Anterior cingulate cortex (tissue), 58 donors: Measurements from ENCODE around the gene NBPF4.
"Not testable (repeated sequence)": the region's sequence is repeated elsewhere in the genome, so short reads cannot be mapped to it uniquely, and the experiment has no call there.

Experiments used
- DNase-seq, 58 donors: peaks; one replicate each; lab custom pipeline; 2025; lab: John Stamatoyannopoulos, UW

Gene NBPF4

GRCh38 chr1:108214641-108215465 lies 29.0 kb downstream of the NBPF4 start:
- DNase-seq, result peak in 1 of 58 donors; percentile 10

GRCh38 chr1:108211014-108211413 lies 32.9 kb downstream of the NBPF4 start:
- DNase-seq, result no peak

DNA sequence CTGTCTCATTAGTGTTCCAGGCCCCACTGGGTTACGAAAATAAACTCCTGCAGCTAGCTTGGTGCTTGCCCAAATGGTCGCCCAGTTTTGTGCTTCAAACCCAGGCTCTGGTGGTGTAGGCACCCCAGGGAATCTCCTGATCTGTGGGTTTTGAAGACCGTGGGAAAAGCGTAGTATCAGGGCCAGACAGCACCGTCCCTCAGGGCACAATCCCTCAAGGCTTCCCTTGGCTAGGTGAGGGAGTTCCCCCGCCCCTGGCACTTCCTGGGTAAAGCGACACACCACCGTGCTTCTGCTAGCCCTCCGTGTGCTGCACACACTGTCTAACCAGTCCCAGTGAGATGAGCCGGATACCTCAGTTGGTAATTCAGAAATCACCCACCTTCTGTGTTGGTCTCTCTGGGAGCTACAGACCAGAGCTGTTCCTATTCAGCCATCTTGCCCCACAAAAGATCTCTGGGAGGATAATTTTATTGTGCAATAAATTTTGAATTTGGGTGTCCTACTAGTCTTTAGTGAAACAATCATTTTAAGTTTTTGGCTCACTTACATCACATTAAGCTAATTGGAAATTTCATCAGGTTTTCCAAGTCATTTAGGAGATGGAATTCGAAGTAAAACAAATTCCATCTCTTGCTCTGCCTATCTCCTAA lies 34.3 kb downstream of the NBPF4 start:
- no peak for DNase-seq

GRCh38 chr1:108208724-108209446 lies 35.0 kb downstream of the NBPF4 start:
- no peak for DNase-seq

GRCh38 chr1:108203582-108203981 lies 40.3 kb downstream of the NBPF4 start:
- not testable (repeated sequence) for DNase-seq

GRCh38 chr1:108201687-108202086 lies 42.2 kb downstream of the NBPF4 start:
- no peak for DNase-seq

GRCh38 chr1:108200687-108201051 lies 43.2 kb downstream of the NBPF4 start:
- peak in 35 of 58 donors; percentile 5 to 75 (median 37) for DNase-seq

DNA sequence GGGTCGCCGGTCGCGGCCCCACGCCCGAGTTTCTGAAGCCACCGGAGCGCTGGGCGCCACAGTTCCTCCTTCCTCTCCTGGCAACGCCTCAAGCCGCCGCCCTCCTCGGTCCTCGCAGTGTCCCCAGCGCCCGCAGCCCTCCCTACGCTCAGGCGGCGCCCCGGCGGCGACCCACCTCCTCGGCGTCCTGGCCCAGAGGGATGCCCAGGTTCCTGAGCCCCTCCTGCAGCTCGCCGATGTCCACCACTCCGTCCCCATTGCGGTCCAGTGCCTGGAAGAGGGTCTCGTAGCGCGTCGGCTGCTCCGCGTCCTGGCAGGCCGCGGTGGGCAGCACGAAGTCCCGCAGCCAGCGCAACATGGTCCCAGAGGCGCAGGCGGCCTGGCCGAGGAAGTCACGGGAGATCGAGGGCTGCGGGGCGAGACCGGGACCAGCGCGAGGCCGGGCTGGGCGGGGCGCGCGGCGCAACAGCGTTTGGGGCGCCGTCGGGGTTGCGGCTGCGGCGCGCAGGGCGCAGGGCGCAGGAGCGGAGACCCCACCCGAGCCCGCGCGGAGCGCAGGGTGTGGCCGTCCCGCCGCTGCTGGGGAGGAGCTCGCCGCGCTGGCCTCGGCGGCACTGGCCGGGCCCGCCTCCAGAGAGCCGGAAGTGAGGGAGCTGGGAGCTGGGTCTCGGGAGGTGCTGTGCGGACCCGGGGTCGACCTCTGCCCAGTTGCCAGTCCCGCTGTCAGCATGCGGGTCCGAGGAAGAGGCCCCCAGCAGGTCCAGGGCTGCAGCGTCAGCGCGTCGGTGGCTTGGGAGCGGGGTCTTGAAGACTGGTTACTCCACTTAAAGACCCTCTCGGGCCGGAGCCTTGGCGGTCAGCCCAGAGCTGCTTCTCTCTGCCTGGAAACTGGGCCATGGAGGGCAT lies 43.8 kb downstream of the NBPF4 start, which contains the start of gene SLC25A24:
Gene SLC25A24, minus strand, starts transcription at position 563 of the 906 bp plus-strand sequence. Its CDS starts 205 bp downstream, at position 358.
- peak in 55 of 58 donors; percentile 3 to 81 (median 51) for DNase-seq

- DNase-seq, result no peak
Observed at GRCh38 chr1:108199201-108199691, 44.6 kb downstream of the NBPF4 start.

DNA sequence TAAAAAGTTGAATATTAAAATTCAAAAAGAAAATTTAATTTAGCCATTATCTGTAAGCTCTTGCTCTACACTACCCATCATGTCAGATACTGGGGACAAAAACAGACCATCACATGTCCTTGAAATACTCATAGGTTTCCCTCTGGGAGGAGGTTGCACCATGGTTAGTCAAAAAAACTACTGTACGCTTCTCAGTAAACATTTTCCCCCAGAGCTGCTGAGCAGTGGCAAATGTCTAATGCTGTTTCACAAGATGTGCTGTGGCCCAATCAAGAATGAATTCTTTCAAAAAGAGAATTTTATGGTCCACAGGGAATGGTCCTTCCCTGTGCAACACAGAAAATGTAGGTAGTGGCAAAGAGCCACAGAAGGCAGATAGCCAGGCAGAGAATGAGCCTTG lies 49.8 kb downstream of the NBPF4 start:
- DNase-seq, result no peak

DNA sequence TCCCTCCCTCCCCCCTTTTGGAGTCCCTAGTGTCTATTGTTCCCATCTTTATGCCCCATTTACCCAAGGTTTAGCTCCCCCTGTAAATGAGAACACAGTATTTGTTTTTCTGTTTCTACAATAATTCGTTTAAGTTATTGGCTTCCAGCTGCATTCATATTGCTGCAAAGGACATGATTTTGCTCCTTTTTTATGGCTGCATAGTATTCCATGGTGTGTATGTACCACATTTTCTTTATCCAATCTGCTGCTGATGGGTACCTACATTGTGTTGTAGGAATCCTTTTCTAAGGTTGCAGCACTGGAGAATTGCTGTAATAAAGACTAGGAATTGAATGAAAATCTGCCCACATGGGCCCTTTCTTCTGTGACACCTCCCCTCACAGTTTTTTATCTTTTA lies 50.5 kb downstream of the NBPF4 start:
- no peak for DNase-seq

DNA sequence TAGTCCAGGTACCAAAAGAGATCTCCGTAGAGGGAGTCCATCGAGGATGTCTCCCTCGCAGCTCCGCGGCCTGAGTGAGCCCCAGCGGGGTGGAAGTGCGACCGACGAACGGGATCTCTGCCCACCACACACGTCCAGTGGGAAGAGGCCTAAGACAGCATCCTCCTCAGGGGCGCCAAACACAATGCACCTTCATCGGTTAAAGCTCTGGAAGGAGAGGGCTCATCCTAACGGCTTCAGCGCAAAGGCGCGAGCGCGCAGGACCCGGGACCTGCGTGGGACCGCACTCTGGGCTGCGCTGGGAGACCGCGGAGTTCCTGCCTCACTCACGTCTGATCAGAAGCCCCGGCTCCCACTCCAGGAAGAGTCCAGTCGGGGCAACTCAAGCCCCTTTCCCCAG lies 51.3 kb downstream of the NBPF4 start:
- DNase-seq, result no peak

- no peak for DNase-seq
Observed at GRCh38 chr1:108190686-108191416, 53.0 kb downstream of the NBPF4 start.

DNA sequence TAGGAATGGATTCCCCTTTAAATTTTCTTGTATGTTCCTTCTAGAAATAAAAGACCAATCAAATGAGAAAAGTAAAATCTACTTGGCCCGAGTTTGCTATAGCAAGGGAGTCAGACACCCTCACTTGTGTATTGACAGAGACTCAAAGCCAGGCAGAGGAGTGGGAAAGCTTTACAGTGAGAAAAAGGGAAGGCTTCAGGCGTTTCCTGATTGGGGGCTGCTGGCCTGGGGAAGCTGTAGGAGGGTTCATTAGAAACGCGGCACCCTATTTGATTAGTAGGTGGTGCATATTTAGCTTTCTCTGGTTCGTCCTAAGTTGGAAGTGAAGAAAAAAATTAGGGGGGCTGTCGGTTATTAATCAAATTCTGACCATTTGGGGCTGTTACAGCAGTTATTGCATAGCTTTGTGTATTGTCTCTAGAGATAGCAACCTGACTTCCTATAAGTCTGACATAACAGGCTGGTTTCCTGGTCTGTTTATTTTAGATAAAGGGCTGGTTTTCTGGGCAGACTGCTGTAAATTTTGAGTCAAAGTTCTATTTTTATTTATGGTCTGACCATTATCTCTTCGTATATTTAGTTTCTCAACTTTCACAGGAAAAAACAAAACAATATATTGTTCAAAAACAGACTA lies 53.8 kb downstream of the NBPF4 start:
- DNase-seq, result no peak

GRCh38 chr1:108188801-108189200 lies 55.1 kb downstream of the NBPF4 start:
- no peak for DNase-seq

DNA sequence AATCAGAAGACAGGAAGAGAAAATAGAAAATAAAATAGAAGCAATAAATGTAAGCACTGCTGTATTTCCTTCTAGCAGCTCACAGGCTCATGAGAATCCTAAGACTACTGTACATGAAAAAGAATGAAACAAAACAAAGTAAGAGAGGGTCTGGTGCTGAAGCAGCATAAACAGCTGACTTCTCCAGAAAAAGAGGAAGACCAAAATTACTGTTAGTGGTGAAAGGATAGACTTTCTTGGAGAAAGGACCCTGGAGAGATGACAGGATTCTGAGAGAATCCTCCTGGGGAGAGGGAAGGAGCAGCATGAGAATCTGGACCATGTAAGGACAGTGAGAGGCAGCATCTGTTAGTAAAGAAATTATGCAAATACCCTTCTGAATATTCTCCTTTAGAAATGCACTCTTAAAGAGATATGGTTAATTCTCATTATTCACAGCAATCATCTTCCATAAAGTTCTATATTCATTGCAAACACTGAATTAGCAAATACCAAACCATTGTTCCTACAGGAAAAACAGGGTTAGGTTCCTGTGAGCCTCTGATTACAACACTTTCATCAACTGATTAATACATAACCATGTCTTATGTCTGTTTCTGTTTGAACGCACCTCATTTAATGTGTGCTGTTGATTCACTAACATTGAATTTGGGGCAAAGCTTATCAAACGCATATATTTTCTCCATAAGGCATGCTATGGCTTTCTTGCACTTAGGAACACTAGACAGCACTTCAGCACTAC lies 60.7 kb downstream of the NBPF4 start:
- no peak for DNase-seq

DNA sequence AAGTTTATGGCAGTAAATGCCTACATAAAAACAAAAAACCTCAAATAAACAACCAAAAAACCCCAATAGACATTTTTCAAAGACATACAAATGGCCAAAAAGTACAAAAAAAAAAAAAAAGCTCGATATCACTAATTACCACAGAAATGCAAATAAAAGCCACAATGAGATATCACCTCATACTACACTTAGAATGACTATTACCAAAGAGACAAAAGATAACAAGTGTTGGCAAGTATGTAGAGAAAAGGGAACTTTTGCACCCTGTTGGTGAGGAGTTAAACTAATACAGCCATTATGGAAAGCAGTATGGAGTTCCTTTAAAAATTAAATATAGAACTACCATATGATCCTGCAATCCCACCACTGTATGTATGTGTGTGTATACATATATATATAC lies 64.9 kb downstream of the NBPF4 start:
- DNase-seq, result no peak
